ENCODE results near the gene FNDC3B.

FNDC3B gene

DNA sequence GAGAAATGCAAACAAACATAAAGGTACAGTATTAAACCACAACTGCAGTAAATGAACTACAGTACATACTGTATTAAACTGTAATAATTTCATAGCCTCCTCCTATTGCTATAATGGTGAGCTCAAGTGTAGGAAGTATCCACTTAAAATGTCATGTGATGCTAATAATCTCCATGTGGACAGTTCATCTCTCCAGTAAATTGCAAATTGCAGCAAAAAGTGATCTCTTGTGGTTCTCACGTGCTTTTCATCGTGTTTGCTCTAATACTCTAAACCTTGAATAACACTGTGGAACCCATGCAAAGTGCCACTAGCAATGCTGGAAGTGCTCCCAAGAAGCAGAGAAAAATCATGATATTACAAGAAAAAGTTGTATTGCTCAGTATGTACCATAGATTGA lies 9.2 kb upstream of the FNDC3B start:
- TF ChIP-seq, protein P1, sequence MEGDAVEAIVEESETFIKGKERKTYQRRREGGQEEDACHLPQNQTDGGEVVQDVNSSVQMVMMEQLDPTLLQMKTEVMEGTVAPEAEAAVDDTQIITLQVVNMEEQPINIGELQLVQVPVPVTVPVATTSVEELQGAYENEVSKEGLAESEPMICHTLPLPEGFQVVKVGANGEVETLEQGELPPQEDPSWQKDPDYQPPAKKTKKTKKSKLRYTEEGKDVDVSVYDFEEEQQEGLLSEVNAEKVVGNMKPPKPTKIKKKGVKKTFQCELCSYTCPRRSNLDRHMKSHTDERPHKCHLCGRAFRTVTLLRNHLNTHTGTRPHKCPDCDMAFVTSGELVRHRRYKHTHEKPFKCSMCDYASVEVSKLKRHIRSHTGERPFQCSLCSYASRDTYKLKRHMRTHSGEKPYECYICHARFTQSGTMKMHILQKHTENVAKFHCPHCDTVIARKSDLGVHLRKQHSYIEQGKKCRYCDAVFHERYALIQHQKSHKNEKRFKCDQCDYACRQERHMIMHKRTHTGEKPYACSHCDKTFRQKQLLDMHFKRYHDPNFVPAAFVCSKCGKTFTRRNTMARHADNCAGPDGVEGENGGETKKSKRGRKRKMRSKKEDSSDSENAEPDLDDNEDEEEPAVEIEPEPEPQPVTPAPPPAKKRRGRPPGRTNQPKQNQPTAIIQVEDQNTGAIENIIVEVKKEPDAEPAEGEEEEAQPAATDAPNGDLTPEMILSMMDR (IDR thresholded peaks at IDR 0.05; ENCODE audit: low read depth, low read length, missing control alignments) = no peak
- no peak for DNase-seq (ENCODE audit: low read depth)
- in situ Hi-C loops (cut with HindIII; ENCODE audit: low sequenced_read_pairs) = no loop called here

DNA sequence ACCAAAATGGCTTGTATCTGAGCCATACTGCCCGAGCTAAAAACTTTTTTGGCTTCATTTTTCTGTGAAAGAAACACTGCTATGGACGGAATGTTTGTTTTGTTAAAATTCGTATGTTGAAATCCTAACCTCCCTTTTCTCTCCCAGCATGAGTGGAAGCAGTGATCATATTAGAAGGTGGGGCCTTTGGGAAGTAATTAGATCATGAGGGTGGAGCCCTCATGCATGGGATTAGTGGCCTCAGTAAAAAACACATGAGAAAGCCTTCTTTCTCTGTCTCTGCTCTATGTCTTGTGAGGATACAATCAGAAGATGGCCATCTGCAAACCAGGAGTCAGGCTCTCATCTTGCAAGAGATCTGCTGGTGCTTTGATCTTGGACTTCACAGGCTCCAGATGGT lies 7.4 kb upstream of the FNDC3B start:
- in situ Hi-C loops (cut with HindIII; ENCODE audit: low sequenced_read_pairs) = no loop called here
- DNase-seq (ENCODE audit: low read depth) = no peak
- H3K4me3 ChIP-seq (ENCODE audit: low read depth, low read length) = no peak overlapping the region
- TF ChIP-seq, protein P1 (IDR thresholded peaks at IDR 0.05; ENCODE audit: low read depth, low read length, missing control alignments) = no peak

More for the DNA sequence above, 9.2 kb upstream of the FNDC3B start:
- H3K4me3 ChIP-seq (ENCODE audit: low read depth, low read length) = no peak overlapping the region

DNA sequence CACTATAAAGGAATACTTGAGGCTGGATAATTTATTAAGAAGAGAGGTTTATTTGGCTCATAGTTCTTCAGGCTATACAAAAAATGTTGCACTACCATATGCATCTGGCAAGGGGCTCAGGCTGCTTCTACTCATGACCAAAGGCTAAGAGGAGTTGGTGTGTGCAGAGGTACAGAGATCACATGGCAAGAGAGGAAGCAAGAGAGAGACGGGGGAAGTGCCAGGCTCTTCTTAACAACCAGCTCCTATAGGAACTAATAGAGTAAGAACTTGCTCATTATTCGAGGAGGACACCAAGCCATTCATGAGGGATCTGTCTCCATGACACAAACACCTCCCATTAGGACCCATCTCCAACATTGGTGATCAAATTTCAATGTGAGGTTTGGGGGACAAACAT lies 6.0 kb upstream of the FNDC3B start:
- in situ Hi-C loops (cut with HindIII; ENCODE audit: low sequenced_read_pairs) = no loop called here
- TF ChIP-seq, protein P1 (IDR thresholded peaks at IDR 0.05; ENCODE audit: low read depth, low read length, missing control alignments) = no peak
- no peak overlapping the region for H3K4me3 ChIP-seq (ENCODE audit: low read depth, low read length)
- DNase-seq (ENCODE audit: low read depth) = no peak

DNA sequence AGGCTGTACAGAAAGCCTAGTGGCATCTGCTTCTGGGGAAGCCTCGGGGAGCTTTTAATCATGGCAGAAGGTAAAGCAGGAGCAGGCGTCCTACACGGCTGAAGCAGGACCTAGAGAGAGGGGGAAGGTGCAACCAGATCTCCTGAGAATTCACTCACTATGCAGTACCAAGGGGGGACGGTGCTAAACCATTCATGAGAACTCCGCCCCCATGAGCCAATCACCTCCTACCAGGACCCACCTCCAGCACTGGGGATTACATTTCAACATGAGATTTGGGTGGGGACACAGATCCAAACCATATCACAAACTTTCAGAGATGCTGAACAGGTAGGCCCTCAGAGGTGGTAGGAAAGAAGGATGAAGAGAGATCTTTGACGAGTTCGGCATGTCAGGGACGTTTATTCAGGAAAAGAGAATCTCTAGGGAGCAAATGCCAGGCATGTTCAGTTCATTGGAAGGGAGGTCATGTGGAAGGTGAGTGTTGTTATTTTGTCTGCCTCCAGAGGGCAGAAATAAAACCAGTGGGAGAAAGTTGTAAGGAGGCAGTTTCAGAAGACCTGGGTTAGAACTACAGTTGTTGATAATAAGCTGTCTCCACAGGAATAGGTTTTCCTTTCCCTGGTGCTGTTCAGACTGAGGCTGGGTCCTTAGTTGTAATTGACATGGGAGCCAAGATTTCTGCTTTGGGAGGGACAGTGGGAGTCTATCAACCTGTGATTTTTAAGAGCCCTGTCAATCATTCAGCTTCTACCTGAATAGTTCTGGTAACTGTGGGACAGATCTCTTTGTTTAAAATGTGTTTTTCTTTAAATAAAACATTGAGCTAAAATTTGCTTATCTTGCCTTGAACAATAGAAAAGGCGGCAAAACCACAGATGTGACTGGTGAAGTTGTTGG lies 4.3 kb upstream of the FNDC3B start:
- DNase-seq (ENCODE audit: low read depth) = no peak
- in situ Hi-C loops (cut with HindIII; ENCODE audit: low sequenced_read_pairs) = no loop called here
- no peak overlapping the region for H3K4me3 ChIP-seq (ENCODE audit: low read depth, low read length)
- TF ChIP-seq, protein P1 (IDR thresholded peaks at IDR 0.05; ENCODE audit: low read depth, low read length, missing control alignments) = peak; percentile 41

DNA sequence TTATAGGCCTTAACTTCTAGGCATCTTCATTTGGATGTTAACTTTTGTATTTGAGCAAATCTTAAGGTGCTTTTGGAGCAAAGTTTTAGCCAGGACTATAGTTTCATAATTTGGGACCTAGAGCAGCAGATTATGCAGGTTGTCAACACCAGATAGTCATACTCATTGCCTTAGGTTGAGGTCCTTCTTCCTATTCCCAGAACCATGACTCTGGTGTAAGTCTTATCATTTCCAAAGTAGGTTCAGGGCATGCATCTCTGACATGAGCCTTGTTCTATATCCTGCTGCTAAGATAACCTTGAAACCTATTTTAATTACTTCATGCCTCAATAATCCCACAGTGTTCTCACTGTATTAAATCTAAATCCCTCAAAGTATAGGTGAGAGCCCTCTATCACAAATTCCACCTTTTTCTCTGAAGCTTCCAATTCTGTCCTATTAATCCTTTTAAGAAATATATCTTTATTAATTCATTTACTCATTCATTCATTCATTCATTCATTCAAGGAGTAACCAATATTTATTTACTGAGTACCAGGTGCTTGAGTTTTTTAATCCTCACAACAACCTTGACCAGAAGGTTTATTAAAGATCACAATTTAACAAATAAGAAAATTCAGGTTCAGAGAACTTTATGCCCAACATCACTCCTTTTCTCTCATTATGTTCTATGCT lies 2.7 kb upstream of the FNDC3B start:
- in situ Hi-C loops (cut with HindIII; ENCODE audit: low sequenced_read_pairs) = no loop called here
- H3K4me3 ChIP-seq (ENCODE audit: low read depth, low read length) = no peak overlapping the region
- TF ChIP-seq, protein P1 (IDR thresholded peaks at IDR 0.05; ENCODE audit: low read depth, low read length, missing control alignments) = no peak
- no peak for DNase-seq (ENCODE audit: low read depth)

DNA sequence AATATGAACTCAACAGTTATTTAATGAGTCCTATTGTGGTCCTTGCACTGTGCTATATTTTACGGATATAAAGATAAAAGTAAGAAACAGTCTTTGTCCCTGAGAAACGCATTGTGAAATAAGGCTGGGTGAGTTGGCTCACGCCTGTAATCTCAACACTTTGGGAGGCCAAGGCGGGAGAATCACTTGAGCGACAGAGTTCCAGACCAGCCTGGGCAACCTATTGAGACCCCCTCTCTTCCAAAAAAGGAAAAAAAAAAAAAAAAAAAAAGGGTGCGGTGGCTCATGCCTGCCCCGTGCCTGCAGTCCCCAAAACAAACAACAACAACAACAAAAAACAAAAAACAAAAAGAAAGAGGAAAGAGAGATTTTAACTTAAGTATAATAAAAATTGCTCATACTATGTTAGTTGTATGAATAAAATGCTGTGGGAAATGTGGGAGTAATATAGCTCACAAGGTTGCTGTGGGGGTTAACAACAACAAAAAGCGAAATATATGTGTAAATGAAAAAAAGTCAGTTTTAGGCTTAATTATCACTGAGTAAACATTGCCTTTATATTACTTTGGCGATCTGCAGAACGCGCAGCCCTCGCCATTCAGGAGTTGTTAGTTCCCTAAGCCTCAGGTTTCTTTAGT lies 461 bp upstream of the FNDC3B start:
- TF ChIP-seq, protein P1 (IDR thresholded peaks at IDR 0.05; ENCODE audit: low read depth, low read length, missing control alignments) = no peak
- in situ Hi-C loops (cut with HindIII; ENCODE audit: low sequenced_read_pairs) = no loop called here
- DNase-seq (ENCODE audit: low read depth) = no peak
- peak overlapping the region; percentile 96 for H3K4me3 ChIP-seq (ENCODE audit: low read depth, low read length)

Data from astrocyte of the cerebellum (primary cell).